Smooth muscle cell (in vitro differentiated cells): Measurements from ENCODE around the gene EPHB1. TPM values are rescaled to one million over a fixed set of nuclear protein-coding genes. Genes with fewer than 3 reads are reported as not detected.

Experiments
- DNase-seq: peaks from one replicate; lab custom pipeline; 2025; ENCODE audit not compliant: unreplicated experiment; lab: John Stamatoyannopoulos, UW
- H2AFZ ChIP-seq: fragments of 200-600 bp; sonication (generic); 2 replicates; pipeline ENCODE4 v1.6.0; 2016; ENCODE audit warnings: antibody characterized with exemption, low read depth, mild to moderate bottlenecking
- H3F3A ChIP-seq: fragments of 200-600 bp; sonication (generic); 2 replicates; pipeline ENCODE4 v1.6.0; 2017; ENCODE audit warnings: antibody characterized with exemption, low read depth
- H3K27ac ChIP-seq: fragments of 200-600 bp; sonication (generic); 2 replicates; pipeline ENCODE4 v1.5.1; 2016; ENCODE audit warnings: low read depth, mild to moderate bottlenecking
- H3K27me3 ChIP-seq: fragments of 200-600 bp; sonication (generic); 2 replicates; pipeline ENCODE4 v1.6.1; 2016; ENCODE audit warnings: low read depth, mild to moderate bottlenecking
- H3K36me3 ChIP-seq: fragments of 200-600 bp; sonication (generic); 2 replicates; pipeline ENCODE4 v1.5.1; 2016; ENCODE audit warnings: low read depth
- H3K4me1 ChIP-seq: fragments of 200-600 bp; sonication (generic); 2 replicates; pipeline ENCODE4 v1.5.1; 2016; ENCODE audit warnings: low read depth
- H3K4me2 ChIP-seq: fragments of 200-600 bp; sonication (generic); 2 replicates; pipeline ENCODE4 v1.6.0; 2016; ENCODE audit warnings: mild to moderate bottlenecking
- H3K4me3 ChIP-seq: fragments of 200-600 bp; sonication (generic); 2 replicates; pipeline ENCODE4 v1.5.1; 2016; ENCODE audit warnings: mild to moderate bottlenecking
- H3K79me2 ChIP-seq: fragments of 200-600 bp; sonication (generic); 2 replicates; pipeline ENCODE4 v1.6.0; 2016; ENCODE audit warnings: low read depth, mild to moderate bottlenecking
- H3K9ac ChIP-seq: fragments of 200-600 bp; sonication (generic); 2 replicates; pipeline ENCODE4 v1.6.0; 2016; ENCODE audit warnings: low read depth
- H3K9me3 ChIP-seq: fragments of 200-600 bp; sonication (generic); replicated peaks from 2 replicates; pipeline ENCODE4 v1.5.1; 2016; ENCODE audit warnings: low read depth
- H4K20me1 ChIP-seq: fragments of 200-600 bp; sonication (generic); 2 replicates; pipeline ENCODE4 v1.6.0; 2016; ENCODE audit warnings: low read depth
- CTCF ChIP-seq: fragments of 200-600 bp; sonication (generic); IDR thresholded peaks from 2 replicates; pipeline ENCODE4 v1.5.1; 2017; ENCODE audit warnings: borderline replicate concordance, mild to moderate bottlenecking, antibody characterized with exemption; ENCODE audit not compliant: insufficient read depth, poor library complexity, severe bottlenecking
- WGBS: methylation state at CpG from one replicate; pipeline ENCODE4 v1.1.7; 2016; ENCODE audit warnings: low lambda C conversion rate; 5-methylcytosine and 5-hydroxymethylcytosine counted together
- polyA plus RNA-seq: library from polyadenylated mRNA; unstranded; fragments of >200 nt; fragmentation: Nextera tagmentation; extraction: Ambion mirVana; gene quantifications from 2 replicates; pipeline ENCODE4 v1.2.1, GENCODE V29; 2016
- total RNA-seq: library from RNA; depleted of rRNA; stranded (reverse); fragments of >200 nt; gene quantifications from 2 replicates; pipeline ENCODE4 v1.2.3, GENCODE V29; 2014

Gene EPHB1
- total and polyA plus RNA-seq, 2 experiments from 2014 or later: 2.5 to 2.6 TPM

- H3K27me3 ChIP-seq: peaks cover 16% of the 10 kb centered on the region
- no peaks in the 10 kb centered on the region for H3K9me3 ChIP-seq
- H3K4me3 ChIP-seq: no peak overlapping the region
- 95% methylated on average over 4 of the region's 4 CpGs for WGBS
- no peak for DNase-seq
- no peaks in the 10 kb centered on the region for H3K36me3 ChIP-seq
- H3K4me1 ChIP-seq: peaks cover 6% of the 10 kb centered on the region
- H3K79me2 ChIP-seq: no peaks in the 10 kb centered on the region
- peaks cover 6% of the 10 kb centered on the region for H4K20me1 ChIP-seq
- H3K27ac ChIP-seq: no peak overlapping the region
- H3K4me2 ChIP-seq: no peak overlapping the region
- no peak overlapping the region for H2AFZ ChIP-seq
- TF ChIP-seq CTCF: no peak
- H3K9ac ChIP-seq: no peak overlapping the region
- H3F3A ChIP-seq: peaks cover 7% of the 10 kb centered on the region
These were observed 373.8 kb downstream of the EPHB1 start for GRCh38 chr3:135168822-135169221.

- H4K20me1 ChIP-seq: peaks cover 6% of the 10 kb centered on the region
- H3K4me1 ChIP-seq: peaks cover 6% of the 10 kb centered on the region
- no peak overlapping the region for H3K27ac ChIP-seq
- no peak overlapping the region for H3K4me3 ChIP-seq
- no peak for DNase-seq
- peaks cover 16% of the 10 kb centered on the region for H3K27me3 ChIP-seq
- no peak for TF ChIP-seq CTCF
- H3K9ac ChIP-seq: no peak overlapping the region
- H3K9me3 ChIP-seq: no peaks in the 10 kb centered on the region
- H3K4me2 ChIP-seq: no peak overlapping the region
- no peaks in the 10 kb centered on the region for H3K79me2 ChIP-seq
- no peak overlapping the region for H2AFZ ChIP-seq
- no peaks in the 10 kb centered on the region for H3K36me3 ChIP-seq
- H3F3A ChIP-seq: peaks cover 7% of the 10 kb centered on the region
- WGBS: 24% methylated on average over 2 of the region's 2 CpGs
These were observed 374.6 kb downstream of the EPHB1 start for GRCh38 chr3:135169651-135170050.

GRCh38 chr3:135170732-135171131, 375.7 kb downstream of the EPHB1 start:
- Histone ChIP-seq H2AFZ (no peak overlapping the region), H3K79me2 (no peaks in the 10 kb centered on the region), H3F3A (peaks cover 7% of the 10 kb centered on the region), H3K4me2 (no peak overlapping the region), H3K4me3 (no peak overlapping the region), H3K27me3 (peaks cover 16% of the 10 kb centered on the region), H3K9ac (no peak overlapping the region), H3K4me1 (peaks cover 6% of the 10 kb centered on the region), H3K9me3 (no peaks in the 10 kb centered on the region), H4K20me1 (peaks cover 6% of the 10 kb centered on the region), H3K27ac (no peak overlapping the region), H3K36me3 (no peaks in the 10 kb centered on the region)
- no peak for DNase-seq
- no peak for TF ChIP-seq CTCF
- WGBS: 71% methylated on average over 1 of the region's 1 CpG

- peaks cover 7% of the 10 kb centered on the region for H3F3A ChIP-seq
These were observed 377.3 kb downstream of the EPHB1 start for GRCh38 chr3:135172191-135172869.

More at GRCh38 chr3:135172191-135172869, 377.3 kb downstream of the EPHB1 start:
- Histone ChIP-seq H3K27me3 (peaks cover 16% of the 10 kb centered on the region), H4K20me1 (peaks cover 6% of the 10 kb centered on the region), H2AFZ (no peak overlapping the region), H3K4me2 (no peak overlapping the region), H3K4me1 (peaks cover 6% of the 10 kb centered on the region), H3K27ac (no peak overlapping the region), H3K79me2 (no peaks in the 10 kb centered on the region), H3K9me3 (no peaks in the 10 kb centered on the region), H3K36me3 (no peaks in the 10 kb centered on the region), H3K4me3 (no peak overlapping the region), H3K9ac (no peak overlapping the region)
- DNase-seq: no peak
- 86% methylated on average over 3 of the region's 3 CpGs for WGBS
- TF ChIP-seq CTCF: no peak
